Astrocyte (in vitro differentiated cells and primary cell): ENCODE measurements around the gene ABLIM2.

Experiments
- CTCF ChIP-seq: IDR thresholded peaks from 2 replicates; pipeline ENCODE4 v1.5.1; 2011; ENCODE audit warnings: low read depth, mild to moderate bottlenecking, inconsistent platforms, low read length, moderate library complexity; ENCODE audit not compliant: insufficient read depth
- EZH2 ChIP-seq: IDR thresholded peaks from 2 replicates; pipeline ENCODE4 v1.6.1; 2012; ENCODE audit warnings: mild to moderate bottlenecking, low read length, inconsistent platforms; ENCODE audit not compliant: insufficient read depth

GRCh38 chr4:8001564-8002355, 156.9 kb downstream of the ABLIM2 start:
- TF ChIP-seq EZH2 (no peak), CTCF (no peak)
